AG09309 (cell line): ENCODE results near the gene PLA2G10.
"Not testable (repeated sequence)": the region's sequence is repeated elsewhere in the genome, so short reads cannot be mapped to it uniquely, and the experiment has no call there.

Experiments
- DNase-seq: peaks from one replicate; pipeline ENCODE4 v3.0.0-alpha.2; 2010; ENCODE audit warnings: low read depth
- H3K4me3 ChIP-seq: 2 replicates; pipeline ENCODE4 v1.5.1; 2011; ENCODE audit warnings: mild to moderate bottlenecking, low read depth, low read length, moderate library complexity; ENCODE audit not compliant: control insufficient read depth
- CTCF ChIP-seq: IDR thresholded peaks from 2 replicates; pipeline ENCODE4 v1.5.1; 2011; ENCODE audit warnings: mild to moderate bottlenecking, low read depth, low read length, inconsistent platforms; ENCODE audit not compliant: insufficient read depth, control insufficient read depth; ENCODE audit errors: missing control alignments

The PLA2G10 gene, protein sequence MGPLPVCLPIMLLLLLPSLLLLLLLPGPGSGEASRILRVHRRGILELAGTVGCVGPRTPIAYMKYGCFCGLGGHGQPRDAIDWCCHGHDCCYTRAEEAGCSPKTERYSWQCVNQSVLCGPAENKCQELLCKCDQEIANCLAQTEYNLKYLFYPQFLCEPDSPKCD

DNA sequence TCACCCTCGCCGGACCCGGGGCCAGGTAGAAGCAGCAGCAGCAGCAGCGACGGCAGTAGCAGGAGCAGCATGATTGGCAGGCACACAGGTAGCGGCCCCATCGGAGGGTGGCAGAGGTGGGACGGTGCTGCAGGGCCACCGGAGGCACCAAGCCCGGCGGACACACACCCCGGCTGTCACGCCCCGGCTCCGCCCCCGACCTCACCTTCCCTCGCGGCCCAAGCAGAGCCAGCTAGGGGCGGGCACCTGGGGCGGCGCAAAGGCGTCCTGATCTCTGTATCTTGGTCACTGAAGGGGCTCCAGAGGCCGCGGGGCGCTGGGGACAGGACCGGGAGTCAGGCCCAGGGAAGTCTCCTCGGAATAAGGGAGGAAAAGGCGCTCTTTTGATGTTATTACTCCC is at the start of gene PLA2G10:
Gene PLA2G10 (minus strand): TSS at position 180 of the 400 bp plus-strand sequence. CDS start 79 bp downstream, at position 101.
- not testable (repeated sequence) for DNase-seq, H3K4me3 ChIP-seq

GRCh38 chr16:14742273-14743128 is 48.4 kb upstream of the PLA2G10 start, which contains the start of gene NPIPA2:
NPIPA2 (plus strand) TSS chr16:14742533; CDS start chr16:14748066, 5,533 bp downstream.
- not testable (repeated sequence) for H3K4me3 ChIP-seq

DNA sequence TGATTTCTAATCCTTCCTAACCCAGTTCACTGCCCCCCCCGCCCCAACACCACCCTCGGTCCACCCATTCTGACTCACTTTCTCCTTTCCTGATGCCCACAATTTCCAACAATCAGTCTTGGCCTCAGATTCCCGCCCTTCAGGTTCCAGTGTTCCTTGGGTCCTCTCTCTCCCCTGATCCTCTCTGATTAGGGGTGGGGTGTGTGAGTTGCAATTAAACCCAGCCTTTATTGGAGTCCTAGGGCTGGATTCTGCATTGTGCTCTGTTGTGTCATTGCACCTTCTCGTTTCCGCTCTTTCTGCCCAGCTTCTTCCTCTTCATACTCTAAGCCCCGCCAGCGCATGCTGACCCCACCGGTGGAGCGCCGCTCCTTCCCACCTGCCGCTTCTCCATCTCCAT is 47.7 kb upstream of the PLA2G10 start:
- DNase-seq, H3K4me3 ChIP-seq: not testable (repeated sequence)

More at GRCh38 chr16:14742273-14743128, 48.4 kb upstream of the PLA2G10 start, which contains the start of gene NPIPA2:
- not testable (repeated sequence) for DNase-seq

GRCh38 chr16:14740832-14741385 is 46.8 kb upstream of the PLA2G10 start:
- DNase-seq, H3K4me3 ChIP-seq: not testable (repeated sequence)

GRCh38 chr16:14733233-14733632 is 39.1 kb upstream of the PLA2G10 start:
- DNase-seq, H3K4me3 ChIP-seq: not testable (repeated sequence)

- not testable (repeated sequence) for DNase-seq, H3K4me3 ChIP-seq
These were observed 9.3 kb upstream of the PLA2G10 start, which contains the start of gene NPIPA3 for GRCh38 chr16:14703156-14704011. NPIPA3 (plus strand) TSS chr16:14703411; CDS start chr16:14708944, 5,533 bp downstream.

- H3K4me3 ChIP-seq, DNase-seq: not testable (repeated sequence)
These were observed 8.6 kb upstream of the PLA2G10 start for GRCh38 chr16:14702672-14703071.

DNA sequence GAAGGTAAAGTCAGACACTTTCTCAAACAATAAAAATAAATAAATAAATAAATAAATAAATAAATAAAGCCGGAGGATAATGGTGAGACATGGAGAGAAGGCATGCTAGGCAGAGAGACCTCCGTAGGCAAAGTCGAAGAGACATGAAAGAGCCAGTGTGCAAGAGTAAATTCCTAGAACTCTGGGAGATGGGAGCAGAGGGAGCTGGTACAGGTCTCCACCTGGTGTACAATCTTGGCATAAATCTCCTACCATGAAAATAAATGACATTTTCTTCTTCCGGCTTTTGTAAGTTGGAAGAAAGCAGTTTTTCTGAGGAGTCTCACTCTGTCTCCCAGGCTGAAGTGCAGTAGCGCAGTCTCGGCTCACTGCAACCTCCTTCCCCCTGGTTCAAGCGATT is 7.8 kb upstream of the PLA2G10 start:
- DNase-seq, H3K4me3 ChIP-seq: not testable (repeated sequence)

- not testable (repeated sequence) for DNase-seq, H3K4me3 ChIP-seq
These were observed 8.0 kb downstream of the PLA2G10 start for GRCh38 chr16:14685870-14686793.

DNA sequence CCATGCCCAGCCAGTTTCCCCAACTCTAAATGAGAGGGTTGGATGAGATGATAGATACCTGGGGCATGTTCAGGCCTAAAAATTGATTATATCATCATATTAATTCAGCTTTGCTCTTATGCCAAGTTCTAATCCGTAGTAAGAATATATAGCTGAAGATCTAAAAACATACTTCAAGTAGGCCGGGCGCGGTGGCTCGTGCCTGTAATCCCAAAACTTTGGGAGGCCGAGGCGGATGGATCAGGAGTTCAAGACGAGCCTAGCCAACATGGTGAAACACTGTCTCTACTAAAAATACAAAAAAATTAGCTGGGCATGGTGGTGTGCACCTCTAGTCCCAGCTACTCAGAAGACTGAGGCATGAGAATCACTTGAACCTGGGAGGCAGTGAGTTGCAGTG is 12.0 kb downstream of the PLA2G10 start:
- TF ChIP-seq CTCF = no peak
- DNase-seq = no peak
- no peak overlapping the region for H3K4me3 ChIP-seq

DNA sequence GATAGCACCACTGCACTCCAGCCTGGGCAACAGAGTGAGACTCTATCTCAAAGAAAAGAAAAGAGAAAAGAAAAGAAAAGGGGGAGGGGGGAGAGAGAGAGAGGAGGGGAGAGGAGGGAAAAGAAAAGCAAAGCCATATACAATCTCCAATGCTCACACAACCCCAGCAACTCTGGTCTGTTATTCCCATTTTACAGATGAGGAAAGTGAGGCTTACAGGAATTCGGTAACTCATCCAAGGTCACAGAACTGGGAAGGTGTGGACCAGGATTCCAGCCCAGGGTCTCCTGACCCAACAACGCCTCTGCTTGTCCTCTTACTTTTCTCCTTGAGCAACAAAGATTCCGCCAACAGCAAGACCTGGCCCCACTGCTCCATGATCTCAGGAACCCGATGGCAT is 13.0 kb downstream of the PLA2G10 start:
- no peak for TF ChIP-seq CTCF
- no peak overlapping the region for H3K4me3 ChIP-seq
- no peak for DNase-seq

DNA sequence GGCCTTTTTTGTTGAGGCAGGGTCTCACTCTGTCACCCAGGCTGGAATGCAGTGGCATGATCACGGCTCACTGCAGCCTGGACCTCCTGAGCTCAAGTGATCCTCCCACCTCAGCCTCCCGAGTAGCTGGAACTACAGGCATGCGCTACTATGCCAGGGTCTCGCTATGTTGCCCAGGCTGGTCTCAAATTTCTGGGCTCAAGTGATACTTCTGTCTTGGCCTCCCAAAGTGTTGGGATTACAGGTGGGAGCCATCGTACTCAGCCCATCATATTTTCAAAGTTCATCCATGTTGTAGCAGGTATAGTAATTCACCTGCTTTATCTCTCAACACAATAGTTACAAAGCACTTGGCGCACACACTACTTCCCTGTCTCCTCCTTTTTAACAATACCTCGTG is 13.7 kb downstream of the PLA2G10 start:
- not testable (repeated sequence) for DNase-seq, H3K4me3 ChIP-seq
